Fibroblast of lung (primary cell): ENCODE results near the gene MAPT.

Experiments
- EZH2 ChIP-seq: IDR thresholded peaks from 2 replicates; pipeline ENCODE4 v1.5.1; 2012; ENCODE audit warnings: low read length, control low read depth, mild to moderate bottlenecking; ENCODE audit errors: missing control alignments
- TF ChIP-seq, protein P1 (sequence below), 2 donors: IDR thresholded peaks in 1 of 2; conservative IDR thresholded peaks in 1 of 2; 1 replicate in 1 of 2; 2 replicates in 1 of 2; pipeline ENCODE4 v1.5.1; 2011 to 2012; ENCODE audit warnings: low read length in 2 of 2, control low read depth in 1 of 2, inconsistent platforms in 1 of 2, low read depth in 1 of 2, mild to moderate bottlenecking in 1 of 2

DNA sequence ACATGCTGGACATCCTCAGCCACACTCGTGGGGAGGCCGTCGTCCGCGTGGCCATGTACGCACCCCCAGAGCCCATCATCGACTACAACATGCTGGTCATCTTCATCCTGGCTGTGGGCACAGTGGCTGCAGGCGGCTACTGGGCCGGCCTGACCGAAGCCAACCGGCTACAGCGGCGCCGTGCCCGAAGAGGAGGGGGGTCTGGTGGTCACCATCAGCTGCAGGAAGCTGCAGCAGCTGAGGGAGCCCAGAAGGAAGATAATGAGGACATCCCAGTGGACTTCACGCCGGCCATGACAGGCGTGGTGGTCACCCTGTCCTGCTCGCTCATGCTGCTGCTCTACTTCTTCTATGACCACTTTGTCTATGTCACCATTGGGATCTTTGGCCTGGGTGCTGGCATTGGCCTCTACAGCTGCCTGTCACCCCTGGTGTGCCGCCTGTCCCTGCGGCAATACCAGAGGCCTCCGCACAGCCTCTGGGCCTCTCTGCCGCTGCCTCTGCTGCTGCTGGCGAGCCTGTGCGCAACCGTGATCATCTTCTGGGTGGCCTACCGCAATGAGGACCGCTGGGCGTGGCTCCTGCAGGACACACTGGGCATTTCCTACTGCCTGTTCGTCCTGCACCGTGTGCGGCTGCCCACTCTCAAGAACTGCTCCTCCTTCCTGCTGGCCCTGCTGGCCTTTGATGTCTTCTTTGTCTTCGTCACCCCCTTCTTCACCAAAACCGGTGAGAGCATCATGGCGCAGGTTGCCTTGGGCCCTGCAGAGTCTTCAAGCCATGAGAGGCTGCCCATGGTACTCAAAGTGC lies 48.8 kb upstream of the MAPT start:
- TF ChIP-seq, protein P1, sequence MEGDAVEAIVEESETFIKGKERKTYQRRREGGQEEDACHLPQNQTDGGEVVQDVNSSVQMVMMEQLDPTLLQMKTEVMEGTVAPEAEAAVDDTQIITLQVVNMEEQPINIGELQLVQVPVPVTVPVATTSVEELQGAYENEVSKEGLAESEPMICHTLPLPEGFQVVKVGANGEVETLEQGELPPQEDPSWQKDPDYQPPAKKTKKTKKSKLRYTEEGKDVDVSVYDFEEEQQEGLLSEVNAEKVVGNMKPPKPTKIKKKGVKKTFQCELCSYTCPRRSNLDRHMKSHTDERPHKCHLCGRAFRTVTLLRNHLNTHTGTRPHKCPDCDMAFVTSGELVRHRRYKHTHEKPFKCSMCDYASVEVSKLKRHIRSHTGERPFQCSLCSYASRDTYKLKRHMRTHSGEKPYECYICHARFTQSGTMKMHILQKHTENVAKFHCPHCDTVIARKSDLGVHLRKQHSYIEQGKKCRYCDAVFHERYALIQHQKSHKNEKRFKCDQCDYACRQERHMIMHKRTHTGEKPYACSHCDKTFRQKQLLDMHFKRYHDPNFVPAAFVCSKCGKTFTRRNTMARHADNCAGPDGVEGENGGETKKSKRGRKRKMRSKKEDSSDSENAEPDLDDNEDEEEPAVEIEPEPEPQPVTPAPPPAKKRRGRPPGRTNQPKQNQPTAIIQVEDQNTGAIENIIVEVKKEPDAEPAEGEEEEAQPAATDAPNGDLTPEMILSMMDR (conservative IDR thresholded peaks at IDR 0.05 in 1 of 2, IDR thresholded peaks at IDR 0.05 in 1 of 2; ENCODE audit: low read depth in 1 of 2, low read length in 2 of 2): no peak
- no peak for TF ChIP-seq EZH2
